K562 (cell line): ENCODE data around the gene EIPR1. TPM values are rescaled to one million over a fixed set of nuclear protein-coding genes. Genes with fewer than 3 reads are reported as not detected.

Experiments used
- ATAC-seq: fragments of 200-7000 bp; cut with Tn5 transposase; 3 replicates; pipeline ENCODE4 v1.9.1; 2020; ENCODE audit warnings: moderate library complexity
- BruUV-seq: library from RNA; stranded (reverse); fragments of 400-500 nt; replicated peaks from 2 replicates; lab custom pipeline; 2021; lab: Mats Ljungman, UMichigan
- CTCF ChIA-PET: fragments of 300-600 bp; formaldehyde crosslinking; extraction: SDS; loops from one replicate; lab custom pipeline; 2021; ENCODE audit warnings: low intra/inter-chr PET ratio; lab: Yijun Ruan, JAX
- POLR2A ChIA-PET: fragments of 300-600, 350-650 bp; sonication (Branson Sonifier 250); formaldehyde crosslinking; extraction: SDS; loops from one replicate; lab custom pipeline; 2021; ENCODE audit warnings: antibody characterized with exemption, inconsistent platforms; lab: Yijun Ruan, JAX
- DNase-seq, 4 experiments: peaks; one replicate each; pipeline versions ENCODE4 v3.0.0 to v3.0.0-alpha.2; 2011 to 2018; ENCODE audit warnings: low spot score in 3 of 4, mixed read lengths in 3 of 4; ENCODE audit errors: extremely low read depth in 1 of 4
- FAIRE-seq: peaks from 2 replicates; lab custom pipeline; 2011; peaks lifted over from hg19 to GRCh38; lab: Jason Lieb, UNC
- H2AFZ ChIP-seq: 2 replicates; pipeline ENCODE4 v1.6.0; 2011; ENCODE audit warnings: low read depth, low read length, control low read depth, inconsistent platforms
- H3K27ac ChIP-seq: fragments of 200-600 bp; 3 replicates; pipeline ENCODE4 v1.8.0; 2011; ENCODE audit warnings: low read depth, mild to moderate bottlenecking, control low read depth, inconsistent platforms, low read length, moderate library complexity, mixed read lengths; ENCODE audit errors: extremely low read depth
- H3K27me3 ChIP-seq, 2 experiments: fragments of 300-600 bp in 1 of 2; 2 replicates in 1 of 2; 3 replicates in 1 of 2; pipeline versions ENCODE4 v1.6.0 to v1.8.0; 2011; ENCODE audit warnings: inconsistent platforms in 2 of 2, low read length in 2 of 2, mild to moderate bottlenecking in 1 of 2, mixed read lengths in 1 of 2, moderate library complexity in 1 of 2; ENCODE audit not compliant: control insufficient read depth in 2 of 2, insufficient read depth in 2 of 2
- H3K36me3 ChIP-seq: fragments of 300-600 bp; 3 replicates; pipeline ENCODE4 v1.8.0; 2011; ENCODE audit warnings: mild to moderate bottlenecking, low read length, inconsistent platforms; ENCODE audit not compliant: control insufficient read depth, insufficient read depth
- H3K4me1 ChIP-seq, 2 experiments: fragments of 200-600 bp in 1 of 2; replicated peaks in 1 of 2; 2 replicates in 1 of 2; 3 replicates in 1 of 2; pipeline versions ENCODE4 v1.5.1 to v1.8.0; 2011; ENCODE audit warnings: inconsistent platforms in 2 of 2, low read length in 2 of 2, mild to moderate bottlenecking in 1 of 2, mixed read lengths in 1 of 2, moderate library complexity in 1 of 2; ENCODE audit not compliant: control insufficient read depth in 2 of 2, insufficient read depth in 2 of 2
- H3K4me2 ChIP-seq: 2 replicates; pipeline ENCODE4 v1.6.1; 2011; ENCODE audit warnings: low read length, control low read depth, inconsistent platforms, mixed read lengths; ENCODE audit not compliant: insufficient read depth
- H3K4me3 ChIP-seq: fragments of 200-600 bp; sonication (generic), shearing (Covaris generic); 2 replicates; pipeline ENCODE4 v1.5.1; 2016; ENCODE audit warnings: control low read depth, inconsistent platforms
- H3K79me2 ChIP-seq: fragments of 200-600 bp; 3 replicates; pipeline ENCODE4 v1.8.0; 2011; ENCODE audit warnings: low read length, inconsistent platforms; ENCODE audit not compliant: control insufficient read depth, insufficient read depth
- H3K9ac ChIP-seq, 2 experiments: 2 replicates each; pipeline versions ENCODE4 v1.6.0 to v1.6.1; 2011; ENCODE audit warnings: low read depth in 2 of 2, low read length in 2 of 2, control low read depth in 1 of 2, inconsistent platforms in 1 of 2, mild to moderate bottlenecking in 1 of 2, mixed read lengths in 1 of 2; ENCODE audit not compliant: insufficient read depth in 1 of 2
- H3K9me1 ChIP-seq: one replicate; pipeline ENCODE4 v1.6.0; 2011; ENCODE audit warnings: inconsistent platforms, mild to moderate bottlenecking, low read length, moderate library complexity; ENCODE audit not compliant: control insufficient read depth, insufficient read depth
- H3K9me3 ChIP-seq: replicated peaks from 2 replicates; pipeline ENCODE4 v1.5.1; 2011; ENCODE audit warnings: low read depth, low read length, inconsistent platforms; ENCODE audit not compliant: control insufficient read depth, insufficient read depth
- H4K20me1 ChIP-seq: replicated peaks from 2 replicates; pipeline ENCODE4 v1.6.1; 2011; ENCODE audit warnings: low read length, inconsistent platforms, mixed read lengths; ENCODE audit not compliant: control insufficient read depth, insufficient read depth
- CSDE1 ChIP-seq, 2 experiments: fragments of 450-650 bp; IDR thresholded peaks; 2 replicates each; pipeline ENCODE4 v1.6.1; 2016; ENCODE audit warnings: mild to moderate bottlenecking in 1 of 2
- FOXA3 ChIP-seq, 2 experiments: fragments of 450-650 bp in 1 of 2; sonication (generic) in 1 of 2; formaldehyde crosslinking; IDR thresholded peaks in 1 of 2; conservative IDR thresholded peaks in 1 of 2; 2 replicates each; pipeline versions ENCODE4 v1.4.0 to v1.8.0; 2020 to 2022; ENCODE audit warnings: mild to moderate bottlenecking in 2 of 2, missing genetic modification reagents in 1 of 2
- MCM3 ChIP-seq: fragments of 450-650 bp; IDR thresholded peaks from 2 replicates; pipeline ENCODE4 v1.6.1; 2016
- MEF2D ChIP-seq: conservative IDR thresholded peaks from 2 replicates; pipeline ENCODE4 v1.6.1; 2016; ENCODE audit warnings: low read depth, missing genetic modification characterization, missing compliant biosample characterization
- MTA2 ChIP-seq: fragments of 450-650 bp; IDR thresholded peaks from 2 replicates; pipeline ENCODE4 v1.6.1; 2016; ENCODE audit warnings: low read depth
- NFIX ChIP-seq: fragments of 250-450 bp; sonication (Bioruptor Pico); IDR thresholded peaks from 2 replicates; pipeline ENCODE4 v1.4.0; 2020; ENCODE audit warnings: low read depth, mild to moderate bottlenecking, moderate library complexity
- RFX1 ChIP-seq: fragments of 450-650 bp; IDR thresholded peaks from 2 replicates; pipeline ENCODE4 v1.6.1; 2016; ENCODE audit warnings: mild to moderate bottlenecking, moderate library complexity
- ZNF124 ChIP-seq: sonication (generic); formaldehyde crosslinking; IDR thresholded peaks from 2 replicates; pipeline ENCODE4 v1.8.1; 2022; ENCODE audit warnings: missing genetic modification reagents
- ZNF79 ChIP-seq: fragments of 250-450 bp; sonication (Bioruptor Pico); IDR thresholded peaks from 2 replicates; pipeline ENCODE4 v1.4.0; 2020; ENCODE audit warnings: low read depth, mild to moderate bottlenecking, moderate library complexity
- WGBS: fragments of 100-300 bp; shearing (Covaris generic); methylation state at CpG from one replicate; pipeline ENCODE4 v1.1.6; 2016; ENCODE audit warnings: low coverage, mixed read lengths; ENCODE audit not compliant: insufficient coverage; ENCODE audit errors: missing lambda C conversion rate; 5-methylcytosine and 5-hydroxymethylcytosine counted together
- in situ Hi-C: fragments of 300-500 bp; cut with MboI; formaldehyde crosslinking; loops from 4 replicates; pipeline ENCODE4 v1.15.0; 2018; ENCODE audit warnings: inconsistent platforms, mixed read lengths
- intact Hi-C: fragments of 100-400 bp; cut with micrococcal nuclease; formaldehyde crosslinking; loops from 2 replicates; pipeline ENCODE4 v1.14.2; 2022
- polyA plus RNA-seq, 8 experiments: library from polyadenylated mRNA; depleted of rRNA in 4 of 8; stranded (reverse) in 5 of 8; unstranded in 3 of 8; fragments of >200 nt; fragmentation: Nextera tagmentation in 2 of 8; fragmentation: Illumina TruSeq in 1 of 8; extraction: Ambion mirVana in 2 of 8; extraction: Trizol in 1 of 8; gene quantifications; 2 replicates each; pipeline versions ENCODE4 v1.2.1 to v1.2.3, GENCODE V29; 2011 to 2014; ENCODE audit warnings: inconsistent platforms in 1 of 8, missing spikeins in 1 of 8
- total RNA-seq, 7 experiments: library from RNA; depleted of rRNA in 6 of 7; stranded (reverse); fragments of >200 nt in 6 of 7; fragmentation: Illumina TruSeq in 2 of 7; extraction: Trizol in 2 of 7; gene quantifications; 2 replicates each; pipeline versions ENCODE4 v1.2.1 to v1.2.3, GENCODE V29; 2011 to 2021; ENCODE audit warnings: low replicate concordance in 1 of 7
- TF ChIP-seq, protein P1 (sequence below): fragments of 250-450 bp; sonication (Bioruptor Pico); IDR thresholded peaks from 2 replicates; pipeline ENCODE4 v1.4.0; 2020; ENCODE audit warnings: mild to moderate bottlenecking, moderate library complexity

EIPR1 gene
- total and polyA plus RNA-seq, 9 of the 15 experiments (the other 6 are each of a cell fraction or from before 2014, with no cell fraction given): 19.9 to 54.4 (median 35.9) TPM

GRCh38 chr2:3254442-3254941 lies 123.1 kb downstream of the EIPR1 start:
- intact Hi-C loops (no loop called here), in situ Hi-C loops (no loop called here)
- CTCF ChIA-PET: no interaction called here
- Histone ChIP-seq H3K9ac (no peak overlapping the region), H3K4me3 (no peak overlapping the region), H3K36me3 (peaks cover 4% of the 10 kb centered on the region; the same call in 1 of the 3 replicates), H3K27me3 (no peaks in the 10 kb centered on the region), H2AFZ (no peak overlapping the region), H3K4me2 (no peak overlapping the region), H3K9me3 (no peaks in the 10 kb centered on the region), H3K4me1 (no peaks in the 10 kb centered on the region; a peak in 1 of 5 replicates), H4K20me1 (no peaks in the 10 kb centered on the region; the same call in 1 of the 2 replicates), H3K79me2 (no peaks in the 10 kb centered on the region; the same call in 2 of the 3 replicates), H3K9me1 (no peaks in the 10 kb centered on the region), H3K27ac (no peak overlapping the region)
- no TSS peak for BruUV-seq
- DNase-seq (no peak), FAIRE-seq (no peak), ATAC-seq (no peak)
- POLR2A ChIA-PET: no interaction called here
- WGBS: 85% methylated on average over 10 of the region's 10 CpGs
- TF ChIP-seq CSDE1 (IDR thresholded peaks at IDR 0.05) (no peak), FOXA3 (CRISPR knock-in tag; conservative IDR thresholded peaks at IDR 0.05 in 1 of 2, IDR thresholded peaks at IDR 0.05 in 1 of 2) (no peak), RFX1 (no peak), MTA2 (no peak), MCM3 (no peak), ZNF124 (no peak), ZNF79 (CRISPR knock-in tag) (no peak), MEF2D (tag) (no peak), NFIX (CRISPR knock-in tag) (no peak)
- TF ChIP-seq, protein P1, sequence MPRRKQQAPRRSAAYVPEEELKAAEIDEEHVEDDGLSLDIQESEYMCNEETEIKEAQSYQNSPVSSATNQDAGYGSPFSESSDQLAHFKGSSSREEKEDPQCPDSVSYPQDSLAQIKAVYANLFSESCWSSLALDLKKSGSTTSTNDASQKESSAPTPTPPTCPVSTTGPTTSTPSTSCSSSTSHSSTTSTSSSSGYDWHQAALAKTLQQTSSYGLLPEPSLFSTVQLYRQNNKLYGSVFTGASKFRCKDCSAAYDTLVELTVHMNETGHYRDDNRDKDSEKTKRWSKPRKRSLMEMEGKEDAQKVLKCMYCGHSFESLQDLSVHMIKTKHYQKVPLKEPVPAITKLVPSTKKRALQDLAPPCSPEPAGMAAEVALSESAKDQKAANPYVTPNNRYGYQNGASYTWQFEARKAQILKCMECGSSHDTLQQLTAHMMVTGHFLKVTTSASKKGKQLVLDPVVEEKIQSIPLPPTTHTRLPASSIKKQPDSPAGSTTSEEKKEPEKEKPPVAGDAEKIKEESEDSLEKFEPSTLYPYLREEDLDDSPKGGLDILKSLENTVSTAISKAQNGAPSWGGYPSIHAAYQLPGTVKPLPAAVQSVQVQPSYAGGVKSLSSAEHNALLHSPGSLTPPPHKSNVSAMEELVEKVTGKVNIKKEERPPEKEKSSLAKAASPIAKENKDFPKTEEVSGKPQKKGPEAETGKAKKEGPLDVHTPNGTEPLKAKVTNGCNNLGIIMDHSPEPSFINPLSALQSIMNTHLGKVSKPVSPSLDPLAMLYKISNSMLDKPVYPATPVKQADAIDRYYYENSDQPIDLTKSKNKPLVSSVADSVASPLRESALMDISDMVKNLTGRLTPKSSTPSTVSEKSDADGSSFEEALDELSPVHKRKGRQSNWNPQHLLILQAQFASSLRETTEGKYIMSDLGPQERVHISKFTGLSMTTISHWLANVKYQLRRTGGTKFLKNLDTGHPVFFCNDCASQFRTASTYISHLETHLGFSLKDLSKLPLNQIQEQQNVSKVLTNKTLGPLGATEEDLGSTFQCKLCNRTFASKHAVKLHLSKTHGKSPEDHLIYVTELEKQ: no peak
